GM12878 (cell line): ENCODE measurements around the gene SLC5A10. TPM values are rescaled to one million over a fixed set of nuclear protein-coding genes. Genes with fewer than 3 reads are reported as not detected.

Experiments used
- ATAC-seq: fragments of 200-7000 bp; cut with Tn5 transposase; 3 replicates; pipeline ENCODE4 v1.9.1; 2020; ENCODE audit warnings: mild to moderate bottlenecking, moderate library complexity
- BruUV-seq: library from RNA; stranded (reverse); fragments of 400-500 nt; replicated peaks from 2 replicates; lab custom pipeline; 2021; lab: Mats Ljungman, UMichigan
- CTCF ChIA-PET: fragments of 300-600 bp; sonication (Branson Sonifier 250); formaldehyde crosslinking; extraction: SDS; loops from one replicate; lab custom pipeline; 2021; ENCODE audit warnings: inconsistent platforms; lab: Yijun Ruan, JAX
- POLR2A ChIA-PET: fragments of 350-600 bp; formaldehyde crosslinking; extraction: SDS; loops from one replicate; lab custom pipeline; 2021; ENCODE audit warnings: inconsistent platforms; lab: Charles Lee
- RAD21 ChIA-PET: fragments of 300-600 bp; sonication (Branson Sonifier 250); formaldehyde crosslinking; loops from one replicate; lab custom pipeline; 2023; ENCODE audit warnings: antibody characterized with exemption; ENCODE audit not compliant: unreplicated experiment; lab: Charles Lee
- SMC1A ChIA-PET: fragments of 300-600 bp; sonication (Branson Sonifier 250); formaldehyde crosslinking; loops from one replicate; lab custom pipeline; 2023; ENCODE audit not compliant: unreplicated experiment, uncharacterized antibody; lab: Charles Lee
- DNase-seq: peaks from one replicate; pipeline ENCODE4 v3.0.0-alpha.2; 2011; ENCODE audit warnings: low read depth, low spot score
- FAIRE-seq: peaks from 3 replicates; lab custom pipeline; 2011; peaks lifted over from hg19 to GRCh38; lab: Jason Lieb, UNC
- H2AFZ ChIP-seq: 2 replicates; pipeline ENCODE4 v1.6.0; 2011; ENCODE audit warnings: low read depth, low read length, control low read depth; ENCODE audit not compliant: control insufficient read depth
- H3K27ac ChIP-seq: 2 replicates; pipeline ENCODE4 v1.5.1; 2011; ENCODE audit warnings: control low read depth; ENCODE audit not compliant: control insufficient read depth, insufficient read depth
- H3K27me3 ChIP-seq, 2 experiments: replicated peaks in 1 of 2; 2 replicates each; pipeline versions ENCODE4 v1.6.0 to v1.6.1; 2011; ENCODE audit warnings: low read length in 1 of 2; ENCODE audit not compliant: control insufficient read depth in 2 of 2, insufficient read depth in 2 of 2
- H3K36me3 ChIP-seq, 2 experiments: 2 replicates each; pipeline ENCODE4 v1.5.1; 2011; ENCODE audit warnings: low read length in 1 of 2; ENCODE audit not compliant: control insufficient read depth in 2 of 2, insufficient read depth in 2 of 2
- H3K4me1 ChIP-seq: 2 replicates; pipeline ENCODE4 v1.6.1; 2011; ENCODE audit warnings: mild to moderate bottlenecking, low read length, moderate library complexity, mixed read lengths; ENCODE audit not compliant: control insufficient read depth, insufficient read depth
- H3K4me2 ChIP-seq: 2 replicates; pipeline ENCODE4 v1.6.0; 2011; ENCODE audit warnings: control low read depth; ENCODE audit not compliant: control insufficient read depth, insufficient read depth
- H3K4me3 ChIP-seq: fragments of 200-600 bp; sonication (generic); 2 replicates; pipeline ENCODE4 v1.5.1; 2016
- H3K79me2 ChIP-seq: 2 replicates; pipeline ENCODE4 v1.6.0; 2011; ENCODE audit warnings: low read length; ENCODE audit not compliant: control insufficient read depth, insufficient read depth
- H3K9ac ChIP-seq: 2 replicates; pipeline ENCODE4 v1.8.0; 2011; ENCODE audit warnings: low read length, control low read depth, mixed read lengths; ENCODE audit not compliant: control insufficient read depth, insufficient read depth
- H3K9me3 ChIP-seq: replicated peaks from 3 replicates; pipeline ENCODE4 v1.5.1; 2011; ENCODE audit warnings: mild to moderate bottlenecking, low read length; ENCODE audit not compliant: control insufficient read depth, insufficient read depth
- H4K20me1 ChIP-seq: 2 replicates; pipeline ENCODE4 v1.6.0; 2011; ENCODE audit not compliant: control insufficient read depth, insufficient read depth
- CBFB ChIP-seq: IDR thresholded peaks from 2 replicates; pipeline ENCODE4 v1.6.1; 2016; ENCODE audit warnings: antibody characterized with exemption, low read depth
- CHD4 ChIP-seq: fragments of 200-600 bp; sonication (generic); IDR thresholded peaks from 2 replicates; pipeline ENCODE4 v1.6.1; 2016; ENCODE audit warnings: mild to moderate bottlenecking
- EGR1 ChIP-seq, 2 experiments: IDR thresholded peaks; 1 replicate in 1 of 2; 2 replicates in 1 of 2; pipeline ENCODE4 v1.6.1; 2011 to 2012; ENCODE audit warnings: low read depth in 2 of 2, low read length in 2 of 2, borderline replicate concordance in 1 of 2, mild to moderate bottlenecking in 1 of 2, moderate library complexity in 1 of 2
- EZH2 ChIP-seq: IDR thresholded peaks from 2 replicates; pipeline ENCODE4 v1.6.1; 2012; ENCODE audit warnings: low read depth, mild to moderate bottlenecking, control low read depth, inconsistent platforms, low read length, borderline replicate concordance; ENCODE audit not compliant: control insufficient read depth
- GABPA ChIP-seq: IDR thresholded peaks from 2 replicates; pipeline ENCODE4 v1.6.1; 2014; ENCODE audit warnings: antibody characterized with exemption, low read depth, mild to moderate bottlenecking, inconsistent platforms
- HCFC1 ChIP-seq: fragments of 150-350 bp; IDR thresholded peaks from 2 replicates; pipeline ENCODE4 v1.6.1; 2014; ENCODE audit warnings: low read length
- KDM1A ChIP-seq: fragments of 200-600 bp; sonication (generic); IDR thresholded peaks from 2 replicates; pipeline ENCODE4 v1.6.1; 2016; ENCODE audit warnings: borderline replicate concordance
- KLF5 ChIP-seq: fragments of 450-650 bp; IDR thresholded peaks from 2 replicates; pipeline ENCODE4 v1.6.1; 2014; ENCODE audit warnings: mild to moderate bottlenecking; ENCODE audit not compliant: partially characterized antibody
- NBN ChIP-seq: fragments of 450-650 bp; IDR thresholded peaks from 2 replicates; pipeline ENCODE4 v1.6.1; 2016
- SIN3A ChIP-seq: IDR thresholded peaks from 2 replicates; pipeline ENCODE4 v1.6.1; 2012; ENCODE audit warnings: low read depth, low read length, improper control_type of control experiment
- TBL1XR1 ChIP-seq: IDR thresholded peaks from 2 replicates; pipeline ENCODE4 v1.6.1; 2012; ENCODE audit warnings: low read depth, low read length, improper control_type of control experiment
- WGBS: methylation state at CpG from one replicate; pipeline ENCODE4 v1.1.6; 2016; ENCODE audit warnings: low lambda C conversion rate; ENCODE audit not compliant: insufficient replicate concordance, insufficient coverage; ENCODE audit errors: missing lambda C conversion rate; 5-methylcytosine and 5-hydroxymethylcytosine counted together
- in situ Hi-C: fragments of 300-500 bp; cut with MboI; formaldehyde crosslinking; loops from 9 replicates; pipeline ENCODE4 v1.14.3; 2018; ENCODE audit warnings: mixed read lengths
- intact Hi-C: fragments of 100-400 bp; cut with micrococcal nuclease; formaldehyde crosslinking; loops from one replicate; pipeline ENCODE4 v1.14.2; 2022; ENCODE audit not compliant: unreplicated experiment
- polyA plus RNA-seq, 11 experiments: library from polyadenylated mRNA; depleted of rRNA in 4 of 11; unstranded in 6 of 11; stranded (reverse) in 5 of 11; fragments of >200 nt; fragmentation: Nextera tagmentation in 4 of 11; fragmentation: Illumina TruSeq in 1 of 11; extraction: Ambion mirVana in 4 of 11; extraction: Trizol in 1 of 11; gene quantifications; 1 replicate in 1 of 11; 2 replicates in 10 of 11; pipeline versions ENCODE4 v1.2.1 to v1.2.3, GENCODE V29; 2011 to 2016; ENCODE audit warnings: inconsistent platforms in 2 of 11, missing spikeins in 2 of 11, low read depth in 1 of 11
- total RNA-seq, 4 experiments: library from RNA; depleted of rRNA in 3 of 4; stranded (reverse); fragments of >200 nt in 3 of 4; fragmentation: Illumina TruSeq in 1 of 4; extraction: Trizol in 1 of 4; gene quantifications; 2 replicates each; pipeline versions ENCODE4 v1.2.1 to v1.2.3, GENCODE V29; 2013 to 2021
- TF ChIP-seq, protein P1 (sequence below): fragments of 450-650 bp; IDR thresholded peaks from 2 replicates; pipeline ENCODE4 v1.6.1; 2017; ENCODE audit warnings: mild to moderate bottlenecking, low read depth, inconsistent platforms; ENCODE audit not compliant: poor library complexity, severe bottlenecking
- TF ChIP-seq, protein P2 (sequence below): fragments of 450-650 bp; IDR thresholded peaks from 2 replicates; pipeline ENCODE4 v1.6.1; 2016; ENCODE audit warnings: mild to moderate bottlenecking
- TF ChIP-seq, protein P3 (sequence below): fragments of 450-650 bp; IDR thresholded peaks from 2 replicates; pipeline ENCODE4 v1.6.1; 2017; ENCODE audit warnings: borderline replicate concordance

SLC5A10 gene
- total and polyA plus RNA-seq, 10 of the 15 experiments (the other 5 are each of a cell fraction or from before 2014, with no cell fraction given): under 0.01 to 0.18 (median 0.07) TPM; not detected in 4

DNA sequence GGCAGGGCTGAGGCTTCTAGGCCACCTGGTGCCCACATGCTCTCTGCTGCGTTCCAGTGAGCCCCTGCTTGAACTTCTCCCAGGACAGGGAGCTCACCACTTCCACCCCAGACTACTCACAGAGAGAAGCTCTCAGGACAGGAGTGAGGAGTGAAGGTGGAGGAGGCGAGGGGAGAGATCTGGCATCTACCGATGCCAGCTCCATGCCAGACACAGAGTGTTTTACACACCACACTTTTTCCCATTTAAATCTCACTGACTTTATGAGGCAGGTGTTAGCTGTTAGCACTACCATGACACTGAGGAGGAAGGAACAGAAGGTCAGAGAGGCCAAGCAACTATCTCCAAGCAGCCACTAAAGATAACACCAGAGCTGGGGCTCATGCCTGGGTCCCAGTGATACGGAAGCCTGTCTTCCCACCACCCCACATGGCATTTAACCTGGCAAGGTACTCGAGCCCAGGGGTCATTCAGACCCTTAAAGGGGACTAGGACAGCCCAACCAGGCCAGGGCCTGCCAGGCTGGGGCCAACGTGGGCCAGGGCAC, 45.8 kb downstream of the SLC5A10 start (continued):
- TF ChIP-seq NBN: no peak

DNA sequence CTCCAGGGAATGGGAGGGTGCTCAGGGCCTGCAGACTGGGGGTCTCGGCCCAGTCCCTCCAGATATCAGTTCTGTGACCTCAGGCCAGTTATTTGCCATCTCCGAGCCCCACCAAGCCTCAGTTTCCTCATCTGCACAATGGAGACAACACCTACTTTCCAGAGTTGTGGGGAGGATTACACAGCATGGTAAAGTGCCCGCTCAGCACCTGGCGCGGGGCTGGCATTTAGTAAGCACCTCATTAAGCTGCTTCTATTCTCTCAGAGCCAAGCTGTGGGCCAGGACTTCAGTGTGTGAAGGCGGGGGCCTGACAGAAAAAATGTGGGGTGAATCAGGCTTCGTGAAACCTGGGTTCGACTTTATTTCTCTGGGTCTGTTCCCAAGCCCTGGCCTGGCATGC, 47.4 kb downstream of the SLC5A10 start:
- no peak overlapping the region for H3K4me3 ChIP-seq
- WGBS: 96% methylated on average over 8 of the region's 8 CpGs
- no peak overlapping the region for H3K4me2 ChIP-seq
- H2AFZ ChIP-seq: no peak overlapping the region
- SMC1A ChIA-PET: no interaction called here
- TF ChIP-seq CHD4 (no peak), CBFB (no peak), KDM1A (no peak), HCFC1 (no peak), EZH2 (no peak), EGR1 (IDR thresholded peaks at IDR 0.05; ENCODE audit: borderline replicate concordance in 1 of 2, low read depth in 2 of 2, low read length in 2 of 2) (no peak), KLF5 (no peak), GABPA (no peak), TBL1XR1 (no peak), SIN3A (no peak)
- TF ChIP-seq, protein P1, sequence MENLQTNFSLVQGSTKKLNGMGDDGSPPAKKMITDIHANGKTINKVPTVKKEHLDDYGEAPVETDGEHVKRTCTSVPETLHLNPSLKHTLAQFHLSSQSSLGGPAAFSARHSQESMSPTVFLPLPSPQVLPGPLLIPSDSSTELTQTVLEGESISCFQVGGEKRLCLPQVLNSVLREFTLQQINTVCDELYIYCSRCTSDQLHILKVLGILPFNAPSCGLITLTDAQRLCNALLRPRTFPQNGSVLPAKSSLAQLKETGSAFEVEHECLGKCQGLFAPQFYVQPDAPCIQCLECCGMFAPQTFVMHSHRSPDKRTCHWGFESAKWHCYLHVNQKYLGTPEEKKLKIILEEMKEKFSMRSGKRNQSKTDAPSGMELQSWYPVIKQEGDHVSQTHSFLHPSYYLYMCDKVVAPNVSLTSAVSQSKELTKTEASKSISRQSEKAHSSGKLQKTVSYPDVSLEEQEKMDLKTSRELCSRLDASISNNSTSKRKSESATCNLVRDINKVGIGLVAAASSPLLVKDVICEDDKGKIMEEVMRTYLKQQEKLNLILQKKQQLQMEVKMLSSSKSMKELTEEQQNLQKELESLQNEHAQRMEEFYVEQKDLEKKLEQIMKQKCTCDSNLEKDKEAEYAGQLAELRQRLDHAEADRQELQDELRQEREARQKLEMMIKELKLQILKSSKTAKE: no peak
- TF ChIP-seq, protein P2, sequence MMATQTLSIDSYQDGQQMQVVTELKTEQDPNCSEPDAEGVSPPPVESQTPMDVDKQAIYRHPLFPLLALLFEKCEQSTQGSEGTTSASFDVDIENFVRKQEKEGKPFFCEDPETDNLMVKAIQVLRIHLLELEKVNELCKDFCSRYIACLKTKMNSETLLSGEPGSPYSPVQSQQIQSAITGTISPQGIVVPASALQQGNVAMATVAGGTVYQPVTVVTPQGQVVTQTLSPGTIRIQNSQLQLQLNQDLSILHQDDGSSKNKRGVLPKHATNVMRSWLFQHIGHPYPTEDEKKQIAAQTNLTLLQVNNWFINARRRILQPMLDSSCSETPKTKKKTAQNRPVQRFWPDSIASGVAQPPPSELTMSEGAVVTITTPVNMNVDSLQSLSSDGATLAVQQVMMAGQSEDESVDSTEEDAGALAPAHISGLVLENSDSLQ: no peak
- TF ChIP-seq, protein P3, sequence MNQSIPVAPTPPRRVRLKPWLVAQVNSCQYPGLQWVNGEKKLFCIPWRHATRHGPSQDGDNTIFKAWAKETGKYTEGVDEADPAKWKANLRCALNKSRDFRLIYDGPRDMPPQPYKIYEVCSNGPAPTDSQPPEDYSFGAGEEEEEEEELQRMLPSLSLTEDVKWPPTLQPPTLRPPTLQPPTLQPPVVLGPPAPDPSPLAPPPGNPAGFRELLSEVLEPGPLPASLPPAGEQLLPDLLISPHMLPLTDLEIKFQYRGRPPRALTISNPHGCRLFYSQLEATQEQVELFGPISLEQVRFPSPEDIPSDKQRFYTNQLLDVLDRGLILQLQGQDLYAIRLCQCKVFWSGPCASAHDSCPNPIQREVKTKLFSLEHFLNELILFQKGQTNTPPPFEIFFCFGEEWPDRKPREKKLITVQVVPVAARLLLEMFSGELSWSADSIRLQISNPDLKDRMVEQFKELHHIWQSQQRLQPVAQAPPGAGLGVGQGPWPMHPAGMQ: no peak
- H3K27me3 ChIP-seq: no peaks in the 10 kb centered on the region
- no peak overlapping the region for H3K27ac ChIP-seq
- no peak overlapping the region for H3K9ac ChIP-seq
- POLR2A ChIA-PET: no interaction called here
- in situ Hi-C loops: no loop called here
- ATAC-seq: no peak
- intact Hi-C loops: no loop called here
- H4K20me1 ChIP-seq: no peaks in the 10 kb centered on the region
- H3K36me3 ChIP-seq: peaks cover 0 to 5% of the 10 kb centered on the region in 2 experiments; a peak in 3 of 4 replicates
- FAIRE-seq: no peak
- CTCF ChIA-PET: no interaction called here
- no peak for DNase-seq
- peaks cover 12% of the 10 kb centered on the region for H3K79me2 ChIP-seq
- peaks cover 6% of the 10 kb centered on the region; the same call in 2 of the 3 replicates for H3K9me3 ChIP-seq
- no TSS peak for BruUV-seq
- RAD21 ChIA-PET: interaction anchor here (1.4 kb wide), 1 partner anchor 38 kb away, joined by 5 read pairs; no protein-coding TSS in a partner anchor
- peaks cover 20% of the 10 kb centered on the region for H3K4me1 ChIP-seq
